Measurements from ENCODE around the gene KDM8. TPM values are rescaled to one million over a fixed set of nuclear protein-coding genes. Genes with fewer than 3 reads are reported as not detected.
A peak's percentile ranks its signal among the peaks of the same experiment; 100 is the strongest.

KDM8 gene
- total RNA-seq, 1 experiment from 2014 or later = 7.9 TPM

GRCh38 chr16:27188633-27189032, 14.7 kb upstream of the KDM8 start:
- no TSS peak for BruUV-seq (replicated peaks)
- DNase-seq (ENCODE audit: low read depth, low spot score) = no peak
- TF ChIP-seq CTCF (IDR thresholded peaks at IDR 0.05) (no peak), REST (IDR thresholded peaks at IDR 0.05; ENCODE audit: insufficient read depth in 1 of 2, low read depth in 2 of 2, low read length in 1 of 2) (no peak), TCF7L2 (IDR thresholded peaks at IDR 0.05; ENCODE audit: low read depth, low read length) (no peak), POLR2AphosphoS5 (IDR thresholded peaks at IDR 0.05; ENCODE audit: low read depth, low read length) (no peak), SIN3A (IDR thresholded peaks at IDR 0.05; ENCODE audit: borderline replicate concordance, insufficient read depth, low read depth, low read length) (no peak)
- Histone ChIP-seq H3K27ac (ENCODE audit: low read length) (no peak overlapping the region), H3K27me3 (ENCODE audit: control insufficient read depth, insufficient read depth, low read length) (no peaks in the 10 kb centered on the region), H3K4me1 (ENCODE audit: control insufficient read depth, insufficient read depth, low read length) (no peaks in the 10 kb centered on the region; the same call in 1 of the 2 replicates), H3K36me3 (ENCODE audit: control insufficient read depth, insufficient read depth, low read length) (no peaks in the 10 kb centered on the region), H3K9me3 (ENCODE audit: control insufficient read depth, insufficient read depth, low read depth, low read length) (no peaks in the 10 kb centered on the region), H3K4me3 (ENCODE audit: low read depth in 2 of 2, low read length in 2 of 2) (no peak overlapping the region)
- no peak for ATAC-seq
- POLR2A ChIA-PET = no interaction called here
- intact Hi-C loops (cut with micrococcal nuclease; ENCODE audit: unreplicated experiment) = no loop called here
- CTCF ChIA-PET = no interaction called here
- in situ Hi-C loops (cut with HindIII; ENCODE audit: low pct_unique_long_range_greater_than_20kb, low sequenced_read_pairs) = no loop called here

GRCh38 chr16:27189335-27189972, 13.9 kb upstream of the KDM8 start:
- no peaks in the 10 kb centered on the region for H3K36me3 ChIP-seq (ENCODE audit: control insufficient read depth, insufficient read depth, low read length)
- ChIA-PET CTCF (no interaction called here), POLR2A (no interaction called here)
- no peak overlapping the region for H3K27ac ChIP-seq (ENCODE audit: low read length)
- H3K9me3 ChIP-seq (ENCODE audit: control insufficient read depth, insufficient read depth, low read depth, low read length) = no peaks in the 10 kb centered on the region
- TF ChIP-seq POLR2AphosphoS5 (IDR thresholded peaks at IDR 0.05; ENCODE audit: low read depth, low read length) = no peak
- no peak for TF ChIP-seq TCF7L2 (IDR thresholded peaks at IDR 0.05; ENCODE audit: low read depth, low read length)
- TF ChIP-seq CTCF (IDR thresholded peaks at IDR 0.05) = no peak
- TF ChIP-seq SIN3A (IDR thresholded peaks at IDR 0.05; ENCODE audit: borderline replicate concordance, insufficient read depth, low read depth, low read length) = no peak
- no peaks in the 10 kb centered on the region for H3K27me3 ChIP-seq (ENCODE audit: control insufficient read depth, insufficient read depth, low read length)
- intact Hi-C loops (cut with micrococcal nuclease; ENCODE audit: unreplicated experiment) = no loop called here
- BruUV-seq (replicated peaks) = no TSS peak
- no peaks in the 10 kb centered on the region; the same call in 1 of the 2 replicates for H3K4me1 ChIP-seq (ENCODE audit: control insufficient read depth, insufficient read depth, low read length)
- no peak for DNase-seq (ENCODE audit: low read depth, low spot score)
- in situ Hi-C loops (cut with HindIII; ENCODE audit: low pct_unique_long_range_greater_than_20kb, low sequenced_read_pairs) = no loop called here
- H3K4me3 ChIP-seq (ENCODE audit: low read depth in 2 of 2, low read length in 2 of 2) = no peak overlapping the region
- ATAC-seq = peak; percentile 68

Data from Panc1 (cell line).